ENCODE results near the gene PRODH2. TPM values are rescaled to one million over a fixed set of nuclear protein-coding genes. Genes with fewer than 3 reads are reported as not detected.

Gene PRODH2
- total RNA-seq, 1 experiment from 2014 or later = not detected

DNA sequence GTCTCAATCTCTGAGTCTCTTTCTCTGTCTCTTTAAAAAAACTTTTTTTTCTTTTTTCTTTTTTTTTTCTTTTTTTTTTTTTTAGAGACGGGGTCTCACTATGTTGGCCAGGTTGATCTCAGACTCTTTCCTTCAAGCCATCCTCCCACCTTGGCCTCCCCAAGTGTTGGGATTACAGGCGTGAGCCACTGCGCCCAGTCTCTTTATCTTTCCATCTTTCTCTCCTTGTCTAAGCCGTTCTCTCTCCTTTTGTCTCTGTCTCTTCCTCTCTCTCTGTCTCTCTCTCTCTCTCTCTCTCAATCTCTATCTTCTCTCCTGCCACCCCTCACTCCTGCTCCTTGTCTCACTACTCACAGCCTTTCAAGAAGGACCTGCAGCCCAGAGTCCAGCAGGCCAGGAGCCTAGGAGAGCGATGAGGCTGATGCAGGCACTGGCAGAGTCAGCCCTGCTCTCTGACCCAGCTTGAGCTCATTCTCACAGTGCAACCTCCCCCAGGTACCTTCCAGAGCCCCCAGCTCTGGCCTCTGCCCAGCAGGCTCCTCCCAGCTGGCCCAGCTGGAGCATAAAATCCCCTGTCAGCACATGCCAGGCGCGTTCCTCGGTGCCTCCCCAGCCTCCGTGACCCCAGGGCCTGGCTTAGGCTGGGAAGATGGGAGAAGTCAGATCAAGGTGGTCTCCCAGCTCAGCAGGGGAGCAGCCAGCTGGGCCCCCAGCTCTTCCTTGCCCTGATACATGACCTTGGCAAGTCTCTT lies 39.6 kb upstream of the PRODH2 start, which contains the start of gene NPHS1:
Gene NPHS1 (minus strand): TSS at position 476 of the 752 bp plus-strand sequence. CDS start 667 bp downstream, outside the sequence.
- no peaks in the 10 kb centered on the region for H3K36me3 ChIP-seq (ENCODE audit: insufficient read depth, low read length, poor library complexity, severe bottlenecking)
- CTCF ChIA-PET = no interaction called here
- H3K27me3 ChIP-seq (replicated peaks; ENCODE audit: insufficient read depth, low read depth, low read length, poor library complexity) = peaks cover 35% of the 10 kb centered on the region
- no peak for TF ChIP-seq EZH2 (IDR thresholded peaks at IDR 0.05; ENCODE audit: borderline replicate concordance, low read depth, low read length, poor library complexity, severe bottlenecking)
- TF ChIP-seq, protein P1, sequence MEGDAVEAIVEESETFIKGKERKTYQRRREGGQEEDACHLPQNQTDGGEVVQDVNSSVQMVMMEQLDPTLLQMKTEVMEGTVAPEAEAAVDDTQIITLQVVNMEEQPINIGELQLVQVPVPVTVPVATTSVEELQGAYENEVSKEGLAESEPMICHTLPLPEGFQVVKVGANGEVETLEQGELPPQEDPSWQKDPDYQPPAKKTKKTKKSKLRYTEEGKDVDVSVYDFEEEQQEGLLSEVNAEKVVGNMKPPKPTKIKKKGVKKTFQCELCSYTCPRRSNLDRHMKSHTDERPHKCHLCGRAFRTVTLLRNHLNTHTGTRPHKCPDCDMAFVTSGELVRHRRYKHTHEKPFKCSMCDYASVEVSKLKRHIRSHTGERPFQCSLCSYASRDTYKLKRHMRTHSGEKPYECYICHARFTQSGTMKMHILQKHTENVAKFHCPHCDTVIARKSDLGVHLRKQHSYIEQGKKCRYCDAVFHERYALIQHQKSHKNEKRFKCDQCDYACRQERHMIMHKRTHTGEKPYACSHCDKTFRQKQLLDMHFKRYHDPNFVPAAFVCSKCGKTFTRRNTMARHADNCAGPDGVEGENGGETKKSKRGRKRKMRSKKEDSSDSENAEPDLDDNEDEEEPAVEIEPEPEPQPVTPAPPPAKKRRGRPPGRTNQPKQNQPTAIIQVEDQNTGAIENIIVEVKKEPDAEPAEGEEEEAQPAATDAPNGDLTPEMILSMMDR (conservative IDR thresholded peaks at IDR 0.05; ENCODE audit: low read depth, low read length) = no peak
- POLR2A ChIA-PET (ENCODE audit: low non-redundant PET) = no interaction called here
- H3K9me3 ChIP-seq (ENCODE audit: low read depth, low read length, poor library complexity, severe bottlenecking) = no peaks in the 10 kb centered on the region
- intact Hi-C loops (cut with micrococcal nuclease; ENCODE audit: unreplicated experiment) = no loop called here
- no peak within 1 kb of the TSS for H3K27ac ChIP-seq (ENCODE audit: low read depth, low read length, poor library complexity, severe bottlenecking)
- BruUV-seq (replicated peaks) = no TSS peak
- no peak within 1 kb of the TSS for H3K4me3 ChIP-seq (ENCODE audit: low read depth, low read length, poor library complexity, severe bottlenecking)
- no peak for DNase-seq (ENCODE audit: low spot score)
- peaks cover 13% of the 10 kb centered on the region for H3K4me1 ChIP-seq (ENCODE audit: insufficient read depth, low read length, poor library complexity, severe bottlenecking)

DNA sequence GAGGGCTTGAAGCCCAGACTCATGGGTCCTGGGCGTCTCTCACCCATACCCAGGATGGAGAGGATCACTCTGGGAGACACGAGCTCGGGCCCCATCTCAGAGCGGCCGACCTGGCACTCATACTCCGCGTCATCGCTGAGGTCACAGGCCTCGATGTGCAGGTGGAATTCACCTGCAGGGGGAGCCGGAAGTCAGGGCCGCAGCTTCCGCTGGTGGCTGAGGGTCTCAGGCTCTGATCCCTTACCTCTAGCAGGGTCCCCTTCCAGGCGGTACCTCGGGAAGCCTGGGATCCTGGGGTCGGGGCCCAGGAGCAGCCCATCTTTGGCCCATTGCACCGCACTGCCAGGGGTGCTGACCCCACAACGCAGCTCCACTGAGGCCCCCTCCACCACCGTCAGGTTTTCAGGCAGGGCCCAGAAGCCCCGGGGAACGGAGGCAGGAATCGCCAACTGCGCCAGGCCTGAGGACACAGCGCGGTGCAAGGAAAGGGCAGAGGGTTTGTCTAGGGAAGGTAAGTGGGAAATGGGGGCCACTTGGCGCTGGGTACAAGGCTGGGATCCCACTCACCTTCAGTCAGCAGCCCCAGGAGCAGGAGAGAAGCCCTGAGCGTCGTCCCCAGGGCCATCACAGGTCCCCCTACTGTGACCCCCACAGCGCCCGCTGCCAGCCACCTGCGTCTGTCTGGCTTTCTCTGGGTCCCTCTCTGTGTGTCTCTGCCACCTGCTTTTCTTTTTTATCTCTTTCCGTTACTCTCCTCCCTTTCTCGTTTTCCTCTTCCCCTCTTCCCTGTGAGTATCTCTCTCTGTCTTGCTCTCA lies 38.8 kb upstream of the PRODH2 start:
- Histone ChIP-seq H3K4me3 (ENCODE audit: low read depth, low read length, poor library complexity, severe bottlenecking) (no peak overlapping the region), H3K36me3 (ENCODE audit: insufficient read depth, low read length, poor library complexity, severe bottlenecking) (no peaks in the 10 kb centered on the region), H3K9me3 (ENCODE audit: low read depth, low read length, poor library complexity, severe bottlenecking) (no peaks in the 10 kb centered on the region), H3K4me1 (ENCODE audit: insufficient read depth, low read length, poor library complexity, severe bottlenecking) (peaks cover 10% of the 10 kb centered on the region), H3K27ac (ENCODE audit: low read depth, low read length, poor library complexity, severe bottlenecking) (no peak overlapping the region), H3K27me3 (replicated peaks; ENCODE audit: insufficient read depth, low read depth, low read length, poor library complexity) (peaks cover 35% of the 10 kb centered on the region)
- ChIA-PET POLR2A (ENCODE audit: low non-redundant PET) (no interaction called here), CTCF (no interaction called here)
- no peak for TF ChIP-seq EZH2 (IDR thresholded peaks at IDR 0.05; ENCODE audit: borderline replicate concordance, low read depth, low read length, poor library complexity, severe bottlenecking)
- TF ChIP-seq, protein P1 (conservative IDR thresholded peaks at IDR 0.05; ENCODE audit: low read depth, low read length) = 0 out of 2 replicates have a peak, but pooled peaks have one; percentile 17
- no TSS peak for BruUV-seq (replicated peaks)
- intact Hi-C loops (cut with micrococcal nuclease; ENCODE audit: unreplicated experiment) = no loop called here
- DNase-seq (ENCODE audit: low spot score) = no peak

DNA sequence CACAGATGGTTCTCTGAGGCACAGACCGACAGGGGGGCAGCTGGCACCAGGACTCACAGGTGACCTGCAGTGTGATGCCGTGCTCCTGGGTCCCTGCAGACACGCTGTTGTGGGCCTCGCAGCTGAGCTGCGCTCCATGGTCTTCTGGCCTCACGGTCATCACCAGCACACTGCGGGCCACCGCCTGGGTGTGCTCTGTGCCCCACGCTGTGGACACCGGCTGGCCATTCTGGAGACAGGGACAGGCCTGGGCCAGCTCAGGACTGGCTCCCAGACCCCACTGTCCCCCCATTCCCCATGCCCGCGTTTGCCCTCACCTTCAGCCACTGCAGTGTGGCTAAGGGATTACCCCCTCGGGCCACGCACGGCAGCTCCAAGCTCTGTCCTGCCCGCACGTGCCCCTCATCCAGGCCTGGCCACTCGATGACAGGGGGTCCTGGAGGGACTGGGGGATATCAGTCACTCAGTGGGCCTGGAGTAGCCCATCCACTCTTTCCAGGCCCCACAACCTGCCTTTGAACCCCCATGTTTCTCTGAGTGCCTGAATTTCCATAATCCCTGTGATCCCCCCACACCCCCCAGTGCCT lies 36.4 kb upstream of the PRODH2 start:
- intact Hi-C loops (cut with micrococcal nuclease; ENCODE audit: unreplicated experiment) = no loop called here
- H3K27me3 ChIP-seq (replicated peaks; ENCODE audit: insufficient read depth, low read depth, low read length, poor library complexity) = peaks cover 54% of the 10 kb centered on the region
- no peak for TF ChIP-seq EZH2 (IDR thresholded peaks at IDR 0.05; ENCODE audit: borderline replicate concordance, low read depth, low read length, poor library complexity, severe bottlenecking)
- TF ChIP-seq, protein P1 (conservative IDR thresholded peaks at IDR 0.05; ENCODE audit: low read depth, low read length) = no peak
- no peaks in the 10 kb centered on the region for H3K4me1 ChIP-seq (ENCODE audit: insufficient read depth, low read length, poor library complexity, severe bottlenecking)
- H3K27ac ChIP-seq (ENCODE audit: low read depth, low read length, poor library complexity, severe bottlenecking) = no peak overlapping the region
- H3K4me3 ChIP-seq (ENCODE audit: low read depth, low read length, poor library complexity, severe bottlenecking) = no peak overlapping the region
- ChIA-PET POLR2A (ENCODE audit: low non-redundant PET) (no interaction called here), CTCF (no interaction called here)
- BruUV-seq (replicated peaks) = no TSS peak
- DNase-seq (ENCODE audit: low spot score) = no peak
- no peaks in the 10 kb centered on the region for H3K9me3 ChIP-seq (ENCODE audit: low read depth, low read length, poor library complexity, severe bottlenecking)
- no peaks in the 10 kb centered on the region for H3K36me3 ChIP-seq (ENCODE audit: insufficient read depth, low read length, poor library complexity, severe bottlenecking)
